ENCODE results near the gene MEG3. TPM values are rescaled to one million over a fixed set of nuclear protein-coding genes. Genes with fewer than 3 reads are reported as not detected.

The MEG3 gene
- total and polyA plus RNA-seq, 9 of the 15 experiments (the other 6 are each of a cell fraction or from before 2014, with no cell fraction given): 0.10 to 5.3 (median 1.0) TPM; not detected in 1

DNA sequence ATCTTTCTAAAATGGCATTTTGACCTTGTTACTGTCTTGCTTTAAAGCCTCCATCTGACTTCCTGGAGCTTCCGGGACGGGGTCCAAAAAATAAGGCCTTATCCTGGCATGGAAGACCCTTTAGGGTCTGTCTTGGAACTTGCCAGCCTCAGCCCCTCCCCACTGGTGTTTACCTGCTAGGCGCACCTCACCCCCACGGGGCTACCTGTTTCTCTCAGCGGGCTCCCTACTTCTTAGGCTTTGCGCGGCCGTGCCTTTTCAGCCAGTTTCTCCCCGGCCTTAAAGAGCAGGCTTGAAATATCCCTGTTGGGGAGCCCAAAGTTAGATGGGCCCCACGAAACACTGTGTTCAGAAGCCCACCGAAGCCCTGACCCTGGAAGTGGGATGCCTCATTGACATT, 72.5 kb downstream of the MEG3 start:
- no TSS peak for BruUV-seq (replicated peaks)
- Histone ChIP-seq H3K27me3 (ENCODE audit: control insufficient read depth in 2 of 2, insufficient read depth in 2 of 2, low read length in 2 of 2) (0 out of 5 replicates have a peak, but pooled peaks cover 0 to 3% of the 10 kb centered on the region in 2 experiments), H3K9me1 (ENCODE audit: control insufficient read depth, insufficient read depth, low read length) (no peaks in the 10 kb centered on the region), H3K4me1 (replicated peaks in 1 of 2; ENCODE audit: control insufficient read depth in 2 of 2, insufficient read depth in 2 of 2, low read length in 2 of 2) (peaks cover 13 to 31% of the 10 kb centered on the region in 2 experiments), H3K36me3 (ENCODE audit: control insufficient read depth, insufficient read depth, low read length) (no peaks in the 10 kb centered on the region), H4K20me1 (replicated peaks; ENCODE audit: control insufficient read depth, insufficient read depth, low read length) (no peaks in the 10 kb centered on the region), H3K4me3 (no peak overlapping the region), H3K79me2 (ENCODE audit: control insufficient read depth, insufficient read depth, low read length) (no peaks in the 10 kb centered on the region), H2AFZ (ENCODE audit: low read depth, low read length) (no peak overlapping the region), H3K4me2 (ENCODE audit: insufficient read depth, low read length) (no peak overlapping the region), H3K9me3 (replicated peaks; ENCODE audit: control insufficient read depth, insufficient read depth, low read depth, low read length) (no peaks in the 10 kb centered on the region), H3K9ac (ENCODE audit: insufficient read depth in 1 of 2, low read depth in 2 of 2, low read length in 2 of 2) (no peak overlapping the region), H3K27ac (ENCODE audit: extremely low read depth, low read depth, low read length) (no peak overlapping the region)
- WGBS (ENCODE audit: insufficient coverage, low coverage, missing lambda C conversion rate): 62% methylated on average over 10 of the region's 11 CpGs
- no peak for DNase-seq (ENCODE audit: extremely low read depth in 1 of 4, low spot score in 3 of 4)
- ChIA-PET CTCF (ENCODE audit: low intra/inter-chr PET ratio) (interaction anchor here (1.1 kb wide), 1 partner anchor 8 kb away, joined by 3 read pairs; no protein-coding TSS in a partner anchor), POLR2A (no interaction called here)
- no peak for ATAC-seq
- intact Hi-C loops (cut with micrococcal nuclease): no loop called here
- no peak for TF ChIP-seq RFX5 (IDR thresholded peaks at IDR 0.05; ENCODE audit: low read depth, low read length)
- TF ChIP-seq NUFIP1 (IDR thresholded peaks at IDR 0.05; ENCODE audit: partially characterized antibody): no peak
- no peak for TF ChIP-seq ZNF696 (CRISPR knock-in tag; conservative IDR thresholded peaks at IDR 0.05)
- TF ChIP-seq KHSRP (IDR thresholded peaks at IDR 0.05): no peak
- no peak for TF ChIP-seq ZKSCAN8 (CRISPR knock-in tag; IDR thresholded peaks at IDR 0.05)
- TF ChIP-seq THRAP3 (IDR thresholded peaks at IDR 0.05; ENCODE audit: borderline replicate concordance): no peak
- TF ChIP-seq ZNF586 (CRISPR knock-in tag; conservative IDR thresholded peaks at IDR 0.05): no peak
- TF ChIP-seq, protein P1, sequence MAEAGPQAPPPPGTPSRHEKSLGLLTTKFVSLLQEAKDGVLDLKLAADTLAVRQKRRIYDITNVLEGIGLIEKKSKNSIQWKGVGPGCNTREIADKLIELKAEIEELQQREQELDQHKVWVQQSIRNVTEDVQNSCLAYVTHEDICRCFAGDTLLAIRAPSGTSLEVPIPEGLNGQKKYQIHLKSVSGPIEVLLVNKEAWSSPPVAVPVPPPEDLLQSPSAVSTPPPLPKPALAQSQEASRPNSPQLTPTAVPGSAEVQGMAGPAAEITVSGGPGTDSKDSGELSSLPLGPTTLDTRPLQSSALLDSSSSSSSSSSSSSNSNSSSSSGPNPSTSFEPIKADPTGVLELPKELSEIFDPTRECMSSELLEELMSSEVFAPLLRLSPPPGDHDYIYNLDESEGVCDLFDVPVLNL (CRISPR knock-in tag; IDR thresholded peaks at IDR 0.05; ENCODE audit: low read depth): no peak
- TF ChIP-seq BCL6 (CRISPR knock-in tag; IDR thresholded peaks at IDR 0.05): no peak
- TF ChIP-seq TGIF2 (CRISPR knock-in tag; IDR thresholded peaks at IDR 0.05): no peak
- TF ChIP-seq CAMTA2 (CRISPR knock-in tag; conservative IDR thresholded peaks at IDR 0.05): no peak
- no peak for TF ChIP-seq PCBP2 (IDR thresholded peaks at IDR 0.05; ENCODE audit: low read depth, low read length, poor library complexity, severe bottlenecking)
- TF ChIP-seq ZKSCAN1 (IDR thresholded peaks at IDR 0.05; ENCODE audit: low read depth, low read length): no peak
- TF ChIP-seq ZNF41 (CRISPR knock-in tag; conservative IDR thresholded peaks at IDR 0.05): no peak
- TF ChIP-seq ARNT (IDR thresholded peaks at IDR 0.05): no peak
- TF ChIP-seq, protein P2, sequence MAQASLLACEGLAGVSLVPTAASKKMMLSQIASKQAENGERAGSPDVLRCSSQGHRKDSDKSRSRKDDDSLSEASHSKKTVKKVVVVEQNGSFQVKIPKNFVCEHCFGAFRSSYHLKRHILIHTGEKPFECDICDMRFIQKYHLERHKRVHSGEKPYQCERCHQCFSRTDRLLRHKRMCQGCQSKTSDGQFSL (CRISPR knock-in tag; IDR thresholded peaks at IDR 0.05): no peak
- TF ChIP-seq, protein P2 (tag; IDR thresholded peaks at IDR 0.05): no peak
- no peak for TF ChIP-seq CHD1 (IDR thresholded peaks at IDR 0.05; ENCODE audit: low read length)
- in situ Hi-C loops (cut with MboI): loop anchor here (5.0 kb wide), 1 partner anchor 236 kb away; no protein-coding TSS in a partner anchor
- no peak for FAIRE-seq

Measured in K562 (cell line).